Adrenal gland (tissue), 5 donors: Measurements from ENCODE around the gene SYNE2.

ENCODE experiments used
- CTCF ChIP-seq, 6 experiments: fragments of 450-650 bp in 4 of 6; fragments of 200-600 bp in 2 of 6; sonication (generic) in 1 of 6; IDR thresholded peaks; 1 replicate in 5 of 6; 2 replicates in 1 of 6; pipeline versions ENCODE4 v1.5.1 to v1.8.0; 2016 to 2021; ENCODE audit warnings: antibody characterized with exemption in 6 of 6, mild to moderate bottlenecking in 2 of 6, moderate library complexity in 1 of 6
- POLR2A ChIP-seq, 2 donors: fragments of 450-650 bp; IDR thresholded peaks; one replicate each; pipeline ENCODE4 v1.6.1; 2017; ENCODE audit warnings: antibody characterized with exemption in 2 of 2, mild to moderate bottlenecking in 2 of 2, moderate library complexity in 1 of 2
- donor health status: DM: no; HTN: no; CAD: no.

- TF ChIP-seq CTCF (IDR thresholded peaks at IDR 0.05) = no peak
- peak in 1 of 2 donors; percentile 18 for TF ChIP-seq POLR2A (IDR thresholded peaks at IDR 0.05)
Measured at GRCh38 chr14:63908667-63909264, 56.0 kb downstream of the SYNE2 start.
